Activated gamma-delta T cell treated with anti-CD3 and anti-CD28 coated beads, Interleukin-2, amount 50 U/mL, for 16 hours (primary cell): ENCODE data around the gene WDR87.
"Not testable (repeated sequence)": the region's sequence is repeated elsewhere in the genome, so short reads cannot be mapped to it uniquely, and the experiment has no call there.

Experiments used
- DNase-seq: peaks from one replicate; pipeline ENCODE4 v3.0.0-alpha.2; 2020; ENCODE audit warnings: low read depth

WDR87 gene

DNA sequence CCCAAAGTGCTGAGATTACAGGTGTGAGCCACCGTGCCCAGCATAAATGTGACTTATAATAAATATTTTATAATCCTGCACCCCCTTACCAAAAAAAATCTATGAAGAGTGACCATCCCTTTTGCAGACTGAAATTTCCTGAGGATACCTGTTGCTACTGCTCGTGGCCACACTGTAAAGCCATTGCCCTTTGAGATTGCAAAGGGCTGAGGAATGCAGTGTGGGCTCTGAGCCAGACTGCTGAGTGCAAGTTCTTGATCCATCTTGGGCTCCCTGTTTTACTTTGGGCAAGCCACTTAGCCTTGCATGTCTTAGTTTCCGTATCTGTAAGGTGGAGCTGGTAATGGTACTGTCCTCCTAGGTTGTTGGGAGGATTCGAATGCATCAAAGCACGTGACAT, 24.0 kb upstream of the WDR87 start:
- no peak for DNase-seq

DNA sequence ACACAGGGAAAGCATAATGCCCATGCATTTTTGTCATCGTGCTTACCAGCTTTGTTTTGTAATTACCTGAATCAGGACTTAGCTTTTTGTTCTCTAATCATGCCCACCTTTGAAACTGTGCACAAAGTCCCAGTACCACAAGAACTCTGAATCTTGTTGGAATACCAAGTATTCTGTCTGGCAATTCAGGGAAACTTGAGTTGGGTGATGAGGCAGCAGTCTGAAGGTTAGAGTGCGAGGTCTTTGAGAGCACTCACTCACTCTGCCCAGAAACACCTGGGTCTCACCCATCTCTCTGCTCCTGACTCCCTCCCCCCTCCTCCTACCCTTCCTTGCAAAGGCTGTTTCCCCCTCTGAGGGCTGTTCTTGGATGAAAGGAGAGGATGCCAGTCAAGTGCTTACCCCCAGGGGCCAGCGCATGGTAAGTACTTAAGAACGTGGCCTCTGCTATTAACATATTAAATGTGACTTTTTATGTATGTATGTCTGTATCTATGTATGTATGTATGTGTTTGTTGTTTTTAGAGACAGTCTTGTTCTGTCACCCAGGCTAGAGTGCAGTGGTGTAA, 23.0 kb upstream of the WDR87 start:
- no peak for DNase-seq

DNA sequence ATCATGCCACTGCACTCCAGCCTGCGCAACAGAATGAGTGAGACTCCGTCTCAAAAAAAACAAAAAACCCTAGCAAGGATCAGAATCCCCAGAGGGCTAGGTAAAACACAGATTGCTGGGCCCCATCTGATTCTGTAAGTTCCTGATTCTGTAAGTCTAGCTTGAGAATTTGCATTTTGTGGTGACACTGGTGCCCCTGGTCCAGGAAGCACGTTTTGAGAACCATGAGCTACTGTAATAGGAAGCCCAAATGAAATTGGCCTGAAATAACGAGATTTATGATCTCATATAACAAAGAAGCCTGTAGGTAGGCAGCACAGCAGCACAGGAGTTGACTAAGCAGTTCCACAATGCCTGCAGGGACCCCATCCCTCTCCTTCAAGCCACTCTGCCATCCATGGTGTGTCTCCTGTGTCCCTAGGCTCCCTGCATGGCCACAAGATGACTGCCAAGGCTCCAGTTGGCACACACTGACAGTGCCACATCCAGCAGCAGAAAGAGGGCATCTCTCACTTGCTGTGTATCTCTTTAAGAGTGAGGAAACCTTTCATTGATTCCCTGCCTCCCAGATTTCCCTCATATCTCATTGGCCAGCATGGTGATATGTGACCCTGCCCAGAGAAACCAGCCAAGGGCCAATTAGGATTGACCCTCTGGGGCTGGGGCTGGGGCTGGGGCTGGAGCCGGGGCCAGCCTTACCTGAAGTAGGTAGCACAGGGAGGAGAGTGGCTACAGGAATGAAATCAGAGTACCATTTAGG, 22.3 kb upstream of the WDR87 start:
- DNase-seq, result no peak

DNA sequence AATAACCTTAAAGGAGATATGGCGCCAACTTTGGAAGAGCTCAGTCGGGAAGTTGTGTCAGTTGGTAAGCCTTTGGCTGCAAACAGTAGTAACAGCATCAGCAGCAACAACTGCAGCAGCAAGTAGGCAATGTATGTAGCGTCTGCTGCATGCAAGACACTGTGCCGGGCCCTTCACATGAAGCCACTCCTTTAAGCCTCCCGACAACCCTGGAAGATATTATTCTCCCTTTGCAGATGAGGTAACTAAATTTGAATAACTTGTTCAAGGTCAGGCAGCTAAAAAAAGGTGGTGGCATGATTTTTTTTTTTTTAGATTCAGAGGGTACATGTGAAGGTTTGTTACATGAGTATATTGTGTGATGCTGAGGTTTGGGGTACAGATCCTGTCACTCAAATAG, 20.3 kb upstream of the WDR87 start:
- DNase-seq, result no peak

DNA sequence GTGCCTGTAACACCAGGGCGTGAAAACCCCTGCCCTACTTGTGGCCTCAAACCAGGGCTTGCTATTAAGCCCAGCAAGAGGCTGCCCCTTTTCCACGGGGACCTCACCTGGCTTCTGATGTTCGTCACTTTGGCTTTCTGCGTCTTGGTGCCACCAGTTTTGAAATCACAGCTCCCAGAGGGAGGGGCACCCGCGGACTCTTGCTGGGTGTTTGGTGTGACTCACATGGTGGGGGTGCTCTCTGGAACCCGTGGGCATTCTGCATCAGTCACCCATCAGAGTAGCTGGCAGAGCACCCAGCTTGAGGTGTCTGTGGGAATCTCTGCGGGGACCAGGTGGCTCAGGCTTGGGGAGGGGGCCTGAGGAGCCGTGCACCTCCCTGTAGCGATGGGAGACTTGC, 19.9 kb upstream of the WDR87 start:
- DNase-seq, result no peak

DNA sequence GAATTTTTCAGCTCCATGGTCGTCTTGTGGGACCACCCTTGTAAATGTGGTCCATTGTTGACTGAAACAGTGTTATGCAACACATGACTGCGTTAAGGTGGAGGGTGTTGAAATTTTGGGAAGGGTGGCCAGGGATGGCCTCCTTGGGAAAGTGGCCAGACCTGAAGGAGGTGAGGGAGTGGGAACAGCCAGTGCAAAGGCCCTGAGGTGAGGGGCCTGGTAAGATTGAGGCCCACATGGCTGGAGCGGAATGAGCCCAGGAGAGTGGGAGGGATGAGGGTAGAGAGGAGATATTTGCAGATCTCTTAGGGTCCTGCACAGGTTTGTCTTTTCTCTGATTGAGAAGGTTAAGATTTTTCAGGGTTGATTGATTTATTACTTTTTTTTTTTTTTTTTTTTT, 18.8 kb upstream of the WDR87 start:
- no peak for DNase-seq

DNA sequence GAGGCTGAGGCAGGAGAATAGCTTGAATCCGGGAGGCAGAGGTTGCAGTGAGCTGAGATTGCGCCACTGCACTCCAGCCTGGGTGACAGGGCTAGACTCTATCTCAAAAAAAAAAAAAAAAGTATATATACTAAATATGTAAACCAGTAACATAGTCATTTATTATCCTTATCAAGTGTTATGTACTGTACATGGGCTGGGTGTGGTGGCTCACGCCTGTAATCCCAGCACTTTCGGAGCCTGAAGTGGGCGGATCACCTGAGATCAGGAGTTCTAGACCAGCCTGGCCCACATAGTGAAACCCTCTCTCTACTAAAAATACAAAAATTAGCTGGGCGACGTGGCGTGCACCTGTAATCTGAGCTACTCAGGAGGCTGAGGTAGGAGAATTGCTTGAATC, 18.2 kb upstream of the WDR87 start:
- DNase-seq, result not testable (repeated sequence)

DNA sequence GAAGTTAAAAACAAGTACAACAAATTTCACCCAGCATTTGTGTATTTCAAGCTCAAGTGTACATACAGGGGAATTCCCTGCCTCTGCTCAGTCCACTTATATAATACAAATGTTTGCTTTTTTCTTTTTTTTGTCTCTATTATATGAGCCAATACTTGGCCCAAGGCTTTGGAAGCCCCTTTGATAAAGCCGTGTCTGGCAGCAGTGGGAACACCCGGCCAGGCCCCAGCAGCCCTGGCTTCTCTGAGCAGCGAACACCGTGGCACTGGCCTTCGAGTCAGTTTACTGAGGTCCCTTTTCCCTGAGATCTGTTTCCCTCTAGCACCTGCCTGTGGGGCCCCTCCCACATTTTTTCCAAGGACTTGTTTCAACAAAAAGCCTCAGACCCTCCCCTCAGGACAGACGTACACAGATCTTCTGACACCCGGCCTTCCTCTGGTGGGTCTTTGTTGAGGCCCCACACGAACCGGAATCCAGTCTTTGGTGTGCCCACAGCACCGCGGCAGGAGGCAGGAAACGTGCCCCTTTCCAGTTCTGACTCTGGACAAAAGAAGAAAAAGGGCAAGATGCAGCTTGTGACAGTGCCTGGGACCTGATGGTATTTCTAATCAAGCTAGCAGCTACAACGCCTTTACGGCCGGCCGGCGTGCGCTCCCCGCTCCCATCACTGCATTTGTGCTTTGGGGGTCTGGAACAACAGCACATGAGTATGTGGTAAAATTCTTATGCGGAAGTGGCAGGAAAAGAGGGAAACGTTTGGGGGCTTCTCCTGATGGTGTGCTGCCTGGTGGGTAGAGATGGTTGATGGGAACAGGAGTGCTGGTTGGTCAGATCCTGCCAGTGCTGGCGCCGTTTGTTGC, 14.4 kb upstream of the WDR87 start:
- no peak for DNase-seq

DNA sequence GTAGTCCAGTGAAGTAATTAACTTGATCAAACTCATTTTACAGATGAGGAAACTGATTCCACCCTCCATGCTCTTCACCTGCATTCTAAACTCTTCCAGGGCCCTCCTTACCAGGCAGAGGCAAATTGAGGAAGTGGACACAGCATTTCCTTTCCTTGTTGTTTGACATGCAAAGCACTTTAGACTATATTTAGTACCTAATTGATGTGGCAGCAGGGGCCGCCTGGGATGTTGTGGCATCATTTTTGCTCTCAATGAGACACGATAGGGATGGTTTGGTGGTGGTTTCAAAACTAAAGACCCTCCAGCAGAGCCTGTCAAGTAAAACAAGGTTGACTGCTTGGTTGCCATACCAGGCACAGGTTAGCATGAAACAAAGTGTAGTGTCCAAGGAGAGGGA, 8.5 kb upstream of the WDR87 start:
- DNase-seq, result no peak

DNA sequence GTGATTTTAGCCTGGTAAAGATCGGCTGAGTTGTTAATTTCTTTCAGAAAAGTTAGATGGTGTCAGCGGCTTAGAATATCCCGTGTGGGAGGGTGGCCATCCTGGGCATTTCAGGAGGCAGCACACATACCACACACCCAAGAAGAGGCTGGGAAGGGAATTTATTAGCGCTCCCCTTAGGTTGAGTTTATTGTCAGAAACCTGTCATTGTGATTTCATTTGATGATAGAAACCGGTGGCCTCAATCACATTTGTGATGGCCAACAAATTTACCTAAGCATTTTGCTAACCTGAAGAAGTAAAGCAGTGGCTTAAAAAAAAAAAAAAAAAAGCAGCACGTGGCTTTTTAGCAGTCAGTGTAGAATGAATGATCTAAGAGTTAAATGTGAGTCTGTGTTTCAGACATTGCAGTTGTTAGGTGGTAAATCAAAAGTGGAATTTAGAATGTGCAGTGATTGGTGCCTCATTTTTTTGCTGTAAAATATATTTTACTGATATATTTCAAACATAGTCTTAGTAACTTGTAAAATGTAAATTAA, 3.3 kb upstream of the WDR87 start:
- DNase-seq, result no peak

DNA sequence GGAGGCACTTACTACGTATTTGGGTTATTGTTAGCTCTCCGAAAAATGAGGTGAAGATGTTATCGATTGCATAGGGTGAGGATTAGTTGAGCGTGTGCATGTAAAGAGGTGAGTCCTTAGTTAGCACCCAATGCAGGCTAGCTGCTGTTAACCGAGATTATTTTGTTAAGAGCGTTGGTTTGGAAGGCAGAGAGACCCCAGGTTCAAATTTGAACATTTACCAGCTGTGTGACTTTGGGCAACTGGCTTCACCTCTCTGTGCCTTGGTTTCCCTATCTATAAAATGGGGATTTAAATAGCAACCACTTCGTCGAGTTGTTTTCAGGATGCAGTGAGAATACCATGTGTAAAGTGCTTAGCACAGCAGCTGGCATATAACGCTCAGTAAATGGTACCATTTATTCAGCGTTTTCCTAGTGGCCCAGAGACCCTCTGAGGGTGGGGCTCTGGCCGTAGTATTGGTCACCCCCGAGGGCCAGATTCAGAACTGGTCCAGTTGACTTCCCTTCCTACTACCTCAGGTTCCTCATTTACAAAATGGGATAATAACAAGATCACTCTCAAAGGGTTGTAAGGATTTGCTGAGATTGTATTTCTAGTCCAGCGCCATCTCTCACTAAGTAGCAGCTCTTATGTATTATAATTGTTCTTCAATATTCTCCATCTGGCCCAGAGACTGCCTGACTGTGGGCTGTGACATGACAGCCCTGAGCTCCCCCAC, 1.5 kb upstream of the WDR87 start:
- DNase-seq, result no peak

DNA sequence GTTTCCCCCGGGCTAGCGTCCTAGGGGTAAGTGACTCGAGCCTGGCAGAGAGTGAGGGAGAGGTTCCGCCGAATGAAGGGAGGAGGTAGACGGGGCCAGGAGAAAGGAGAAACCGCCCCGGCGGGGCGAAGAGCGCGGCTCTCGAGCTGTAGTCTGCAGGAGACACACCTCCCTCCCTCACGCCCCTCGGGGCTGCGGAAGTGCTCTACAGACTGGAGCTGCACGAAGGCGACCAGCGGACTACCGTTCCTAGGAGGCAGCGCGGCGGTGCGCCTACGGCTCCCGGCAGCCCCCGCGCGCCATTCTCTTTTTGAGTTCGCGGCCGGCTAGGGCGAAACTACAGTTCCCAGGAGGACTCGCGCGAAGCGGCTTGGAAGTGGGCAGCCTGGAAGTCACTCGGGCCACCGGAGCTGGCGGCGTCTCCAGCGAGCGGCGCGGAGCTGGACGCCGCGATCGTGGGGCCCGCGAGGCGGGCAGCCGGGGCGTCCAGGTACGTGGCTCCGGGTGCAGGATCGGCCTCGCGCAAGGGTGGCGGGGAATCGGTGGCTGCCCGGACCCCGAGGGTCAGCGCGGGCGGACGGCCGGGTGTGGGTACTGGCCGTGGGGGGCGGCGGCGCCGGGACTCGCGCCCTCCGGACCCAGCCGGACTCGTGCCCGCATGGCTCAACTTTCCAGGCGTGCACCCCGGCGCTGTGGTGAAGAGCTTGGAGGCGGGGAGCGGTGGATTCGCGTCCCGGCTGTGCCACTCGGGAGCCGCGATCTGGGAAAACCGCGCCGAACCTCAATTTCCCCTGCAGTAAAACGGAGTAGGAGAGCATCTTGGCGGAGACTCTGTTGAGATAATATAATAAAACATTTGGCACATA, 708 bp upstream of the WDR87 start, which contains the start of gene SIPA1L3:
TSS of gene SIPA1L3 (plus strand) at position 340 of the 866 bp plus-strand sequence. CDS start 174,358 bp downstream, outside the sequence.
- peak; percentile 89 for DNase-seq

DNA sequence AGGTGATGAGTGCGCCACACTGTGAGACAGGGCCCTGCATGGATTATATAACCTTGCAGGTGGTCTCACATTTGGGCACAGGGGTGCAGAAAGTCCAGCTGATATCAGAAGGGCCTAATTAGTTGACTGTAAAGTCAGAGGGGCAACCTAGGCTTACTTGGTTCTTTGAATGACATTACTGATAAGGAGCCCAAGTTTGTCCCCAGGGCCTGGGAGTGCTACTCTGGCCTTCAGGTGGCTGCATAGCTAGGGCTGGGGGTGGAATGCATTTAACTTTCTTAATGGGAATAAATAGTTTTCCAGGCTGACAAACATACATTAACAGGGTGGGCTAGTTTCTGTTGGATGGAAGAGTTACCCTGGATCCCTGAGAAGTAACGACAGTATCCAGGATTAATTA, 3.3 kb downstream of the WDR87 start:
- no peak for DNase-seq

DNA sequence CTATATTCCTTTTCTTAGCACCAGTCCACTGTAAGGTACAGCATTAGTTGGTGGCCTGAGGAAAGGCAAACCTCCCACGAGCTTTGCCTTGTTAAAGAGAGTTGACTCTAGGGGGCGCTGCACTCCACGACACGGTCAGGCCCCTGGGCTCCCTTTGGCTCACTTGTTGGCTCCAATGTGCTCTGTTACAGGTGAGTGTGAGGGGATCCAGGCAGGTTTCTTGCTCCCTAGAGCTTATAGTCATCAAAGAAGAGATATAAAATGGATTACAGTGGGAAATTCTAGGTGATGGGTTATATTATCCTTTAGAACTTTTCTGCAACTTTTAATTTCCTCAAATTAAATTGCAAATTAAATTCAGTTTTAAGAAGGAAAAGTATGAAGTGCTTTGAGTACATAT, 3.7 kb downstream of the WDR87 start:
- DNase-seq, result peak; percentile 77

DNA sequence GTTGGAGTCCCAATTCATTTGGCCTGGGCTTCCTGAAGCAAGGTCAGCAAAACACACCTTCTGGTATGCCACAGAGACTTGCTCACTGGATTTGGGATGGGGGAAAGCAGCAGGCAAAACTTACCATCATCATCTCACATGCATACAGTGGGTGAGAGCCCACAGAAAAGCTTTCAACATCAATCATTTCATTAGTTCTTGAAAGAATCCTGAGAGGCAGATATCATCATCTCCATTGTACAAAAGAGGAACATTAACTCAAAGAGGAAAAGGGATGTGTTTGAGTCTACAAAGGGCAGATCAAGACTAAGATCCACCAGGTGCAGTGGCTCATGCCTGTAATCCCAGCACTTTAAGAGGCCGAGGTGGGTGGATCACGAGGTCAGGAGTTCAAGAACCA, 6.4 kb downstream of the WDR87 start:
- no peak for DNase-seq

DNA sequence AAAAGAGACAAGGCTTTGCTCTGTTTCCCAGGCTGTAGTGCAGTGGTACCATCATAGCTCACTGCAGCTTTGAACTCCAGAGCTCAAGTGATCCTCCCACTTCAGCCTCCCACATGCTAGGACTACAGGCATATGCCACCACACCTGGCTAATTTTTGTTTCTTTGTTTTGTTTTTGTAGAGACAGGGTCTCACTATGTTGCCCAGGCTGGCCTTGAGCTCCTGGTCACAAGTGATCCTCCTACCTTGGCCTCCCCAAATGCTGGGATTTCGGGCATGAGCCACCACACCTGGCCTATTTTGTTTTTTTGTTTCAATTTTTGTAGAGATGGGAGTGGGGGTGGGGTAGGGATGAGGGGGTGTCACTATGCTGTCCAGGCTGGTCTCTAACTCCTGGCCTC, 6.9 kb downstream of the WDR87 start:
- no peak for DNase-seq

DNA sequence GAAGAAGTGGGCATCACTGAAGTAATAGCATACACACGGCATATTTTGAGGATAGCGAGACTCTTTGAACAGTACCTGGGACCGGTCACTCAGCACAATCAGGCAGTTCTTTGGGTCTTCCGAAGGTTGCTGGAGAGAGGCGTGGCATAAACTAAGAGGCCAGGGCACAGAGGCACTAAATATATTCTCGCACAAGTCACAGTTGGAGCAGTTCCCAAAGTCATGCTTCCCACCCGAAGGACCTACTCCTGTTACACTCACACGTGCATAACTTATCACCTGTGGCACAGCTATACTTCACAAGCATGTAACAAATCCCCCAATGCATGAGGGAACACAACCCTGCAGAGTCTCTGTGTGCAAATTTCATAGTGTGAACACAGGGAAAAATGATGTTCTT, 10.2 kb downstream of the WDR87 start:
- no peak for DNase-seq

DNA sequence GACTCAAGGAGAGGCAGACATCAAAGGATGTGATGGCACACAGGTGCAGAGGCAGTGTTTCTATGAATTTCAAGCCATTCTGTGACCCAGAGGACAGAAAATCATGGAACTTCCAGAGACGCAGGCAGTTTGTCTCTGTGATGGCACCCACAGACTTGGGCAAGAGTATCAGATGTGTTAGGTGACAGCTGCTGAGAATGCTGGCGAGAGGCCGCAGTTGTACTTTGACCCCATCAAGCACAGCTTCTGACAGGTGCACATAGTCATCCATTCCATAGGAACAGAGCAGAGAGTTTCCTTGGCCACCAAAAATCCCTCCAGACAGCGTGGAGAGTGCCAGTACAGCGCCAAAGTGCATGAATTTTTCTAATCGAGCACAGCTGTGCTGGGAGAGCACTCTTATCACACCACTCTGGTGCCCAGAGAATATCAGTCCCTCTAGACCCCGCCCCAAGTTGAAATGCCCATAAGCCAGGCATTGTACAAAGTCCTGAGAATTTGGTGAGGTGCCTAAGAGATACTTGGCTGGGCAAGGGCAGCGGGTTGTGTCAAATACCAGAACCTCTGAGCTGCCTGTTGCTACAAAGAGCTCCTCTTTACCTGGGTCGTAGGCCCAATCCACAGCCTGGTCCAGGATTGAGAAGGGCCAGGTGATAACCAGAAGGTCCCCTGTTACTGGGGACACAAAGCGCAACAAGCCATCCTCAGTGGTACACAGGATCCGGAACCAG, 12.4 kb downstream of the WDR87 start:
- no peak for DNase-seq

DNA sequence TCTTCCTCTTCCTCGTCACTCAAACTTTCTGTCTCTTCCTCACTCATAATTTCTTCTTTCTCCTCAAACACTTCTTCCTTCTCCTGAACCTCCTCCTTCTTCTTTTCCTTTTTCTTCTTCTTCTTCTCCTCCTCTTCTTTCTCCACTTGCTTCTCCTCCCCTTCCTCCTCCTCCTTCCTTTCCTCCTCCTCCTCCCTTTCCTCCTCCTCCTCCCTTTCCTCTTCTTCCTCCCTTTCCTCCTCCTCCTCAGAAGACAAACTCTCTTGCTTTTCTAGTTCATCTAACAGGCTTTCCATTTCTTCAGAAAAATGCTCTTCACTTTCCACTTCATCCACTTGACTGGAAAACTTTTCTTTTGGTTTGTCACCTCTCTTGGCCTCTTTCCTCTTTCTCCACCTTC, 19.8 kb downstream of the WDR87 start:
- no peak for DNase-seq

DNA sequence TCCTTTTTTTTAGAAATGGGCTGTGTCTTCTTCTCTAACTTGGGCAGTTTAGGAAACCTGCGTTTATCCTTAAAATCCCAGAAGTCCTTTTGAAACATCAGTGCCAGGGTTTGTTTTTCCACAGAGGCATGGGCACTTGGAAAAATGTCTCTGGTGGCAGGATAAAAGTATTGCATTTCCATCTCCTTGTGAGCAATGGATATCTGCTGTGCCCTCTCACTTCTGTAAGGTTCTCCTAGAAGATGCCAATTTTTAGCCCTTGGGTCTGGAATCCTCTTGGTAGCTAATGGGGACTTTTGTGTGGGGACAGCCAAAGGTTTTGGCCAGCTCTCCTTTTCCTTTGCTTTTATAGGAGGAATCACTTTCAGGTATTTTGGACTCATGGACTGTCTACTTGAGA, 21.0 kb downstream of the WDR87 start:
- no peak for DNase-seq
